HG03196 (cell line): ENCODE data around the gene FAM107B.

Source experiments
- ATAC-seq: cut with Tn5 transposase; IDR thresholded peaks from one replicate; pipeline ENCODE4 v1.9.1; 2021; ENCODE audit not compliant: unreplicated experiment

Gene FAM107B

GRCh38 chr10:14585287-14586193 is 189.2 kb downstream of the FAM107B start:
- no peak for ATAC-seq

GRCh38 chr10:14584661-14585060 is 190.0 kb downstream of the FAM107B start:
- ATAC-seq: no peak

GRCh38 chr10:14583967-14584366 is 190.7 kb downstream of the FAM107B start:
- ATAC-seq: no peak

- no peak for ATAC-seq
Observed at GRCh38 chr10:14583252-14583651, 191.4 kb downstream of the FAM107B start.

GRCh38 chr10:14581553-14582321 is 193.0 kb downstream of the FAM107B start:
- no peak for ATAC-seq

- ATAC-seq: no peak
Observed at GRCh38 chr10:14580671-14581332, 193.9 kb downstream of the FAM107B start.

GRCh38 chr10:14579405-14579804 is 195.3 kb downstream of the FAM107B start:
- ATAC-seq: no peak

- ATAC-seq: no peak
Observed at GRCh38 chr10:14578060-14578952, 196.4 kb downstream of the FAM107B start.

- ATAC-seq: no peak
Observed at GRCh38 chr10:14574885-14575284, 199.8 kb downstream of the FAM107B start.

GRCh38 chr10:14574291-14574690 is 200.4 kb downstream of the FAM107B start:
- ATAC-seq: no peak

GRCh38 chr10:14573666-14574261 is 200.9 kb downstream of the FAM107B start:
- ATAC-seq: no peak

- ATAC-seq: no peak
Observed at GRCh38 chr10:14572811-14573210, 201.9 kb downstream of the FAM107B start.

GRCh38 chr10:14571866-14572507 is 202.7 kb downstream of the FAM107B start:
- ATAC-seq: peak; percentile 66

- no peak for ATAC-seq
Observed at GRCh38 chr10:14570800-14571199, 203.9 kb downstream of the FAM107B start.

- ATAC-seq: no peak
Observed at GRCh38 chr10:14569274-14570060, 205.2 kb downstream of the FAM107B start.

- ATAC-seq: no peak
Observed at GRCh38 chr10:14567421-14567820, 207.3 kb downstream of the FAM107B start.

- ATAC-seq: no peak
Observed at GRCh38 chr10:14566498-14566897, 208.2 kb downstream of the FAM107B start.

GRCh38 chr10:14565199-14565598 is 209.5 kb downstream of the FAM107B start:
- ATAC-seq: no peak

GRCh38 chr10:14564268-14564744 is 210.4 kb downstream of the FAM107B start:
- ATAC-seq: peak; percentile 48
